ENCODE results near the gene ARMH3. TPM values are rescaled to one million over a fixed set of nuclear protein-coding genes. Genes with fewer than 3 reads are reported as not detected.

The ARMH3 gene
- total and polyA plus RNA-seq, 4 donors = 14.7 to 23.7 (median 20.6) TPM

- H3K36me3 ChIP-seq (ENCODE audit: control insufficient read depth in 4 of 4, insufficient read depth in 4 of 4, low read length in 4 of 4) = peaks cover 0 to 22% (median 17%) of the 10 kb centered on the region in 4 donors
- DNase-seq (no peak), ATAC-seq (ENCODE audit: insufficient read depth, low FRiP score) (no peak)
- peaks cover 0 to 14% (median 0%) of the 10 kb centered on the region in 5 donors for H3K4me1 ChIP-seq (ENCODE audit: control insufficient read depth in 5 of 5, insufficient read depth in 5 of 5, low read length in 5 of 5)
- H3K9me3 ChIP-seq (ENCODE audit: control insufficient read depth in 4 of 4, insufficient read depth in 3 of 4, low read length in 3 of 4) = no peaks in the 10 kb centered on the region
- no peak for TF ChIP-seq CTCF (IDR thresholded peaks at IDR 0.05; ENCODE audit: control extremely low read depth, extremely low read depth)
- H3K27ac ChIP-seq (ENCODE audit: low read depth in 1 of 2, low read length in 1 of 2) = no peak overlapping the region
- H3K27me3 ChIP-seq (ENCODE audit: control insufficient read depth in 3 of 3, insufficient read depth in 3 of 3, low read length in 2 of 3) = no peaks in the 10 kb centered on the region
- H3K9ac ChIP-seq (ENCODE audit: insufficient read depth in 1 of 2, low read length in 2 of 2) = no peak overlapping the region
- 98 to 100% methylated on average over 1 of the region's 1 CpG for WGBS, 2 donors
- H3K4me3 ChIP-seq = no peak overlapping the region
Observed at GRCh38 chr10:101956898-101957297, 99.1 kb downstream of the ARMH3 start.

- H3K4me1 ChIP-seq (ENCODE audit: control insufficient read depth in 5 of 5, insufficient read depth in 5 of 5, low read length in 5 of 5) = peaks cover 0 to 14% (median 0%) of the 10 kb centered on the region in 5 donors
- ATAC-seq (ENCODE audit: insufficient read depth, low FRiP score) = no peak
Observed at GRCh38 chr10:101956117-101956516, 99.9 kb downstream of the ARMH3 start.

DNA sequence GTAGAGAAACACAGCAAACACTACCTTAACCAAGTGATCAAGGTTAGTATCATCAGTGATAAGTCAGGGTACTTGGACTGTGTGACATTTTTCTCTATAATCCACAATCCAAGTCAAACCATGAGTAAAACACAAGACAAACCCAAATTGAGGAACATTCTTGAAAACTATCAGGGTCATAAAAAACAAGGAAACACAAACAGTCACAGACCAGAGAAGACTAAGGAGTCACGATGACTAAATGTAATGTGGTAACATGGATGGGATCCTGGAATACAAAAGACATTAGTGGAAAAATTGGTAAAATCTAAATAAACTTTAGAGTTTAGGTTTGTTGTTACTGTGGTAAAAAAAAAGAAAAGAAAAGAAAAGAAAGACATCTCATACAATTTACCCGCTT, 103.8 kb downstream of the ARMH3 start:
- Histone ChIP-seq H3K4me1 (ENCODE audit: control insufficient read depth in 5 of 5, insufficient read depth in 5 of 5, low read length in 5 of 5) (peaks cover 0 to 4% (median 0%) of the 10 kb centered on the region in 5 donors), H3K9ac (ENCODE audit: insufficient read depth in 1 of 2, low read length in 2 of 2) (no peak overlapping the region), H3K36me3 (ENCODE audit: control insufficient read depth in 4 of 4, insufficient read depth in 4 of 4, low read length in 4 of 4) (peaks cover 0 to 27% (median 24%) of the 10 kb centered on the region in 4 donors), H3K27me3 (ENCODE audit: control insufficient read depth in 3 of 3, insufficient read depth in 3 of 3, low read length in 2 of 3) (no peaks in the 10 kb centered on the region), H3K27ac (ENCODE audit: low read depth in 1 of 2, low read length in 1 of 2) (no peak overlapping the region), H3K9me3 (ENCODE audit: control insufficient read depth in 4 of 4, insufficient read depth in 3 of 4, low read length in 3 of 4) (peaks cover 0 to 3% (median 1%) of the 10 kb centered on the region in 4 donors), H3K4me3 (no peak overlapping the region)
- TF ChIP-seq CTCF (IDR thresholded peaks at IDR 0.05; ENCODE audit: control extremely low read depth, extremely low read depth) = no peak
- WGBS, 2 donors = 79 to 92% methylated on average over 2 of the region's 2 CpGs
- no peak for ATAC-seq (ENCODE audit: insufficient read depth, low FRiP score)
- DNase-seq = no peak

More at GRCh38 chr10:101956117-101956516, 99.9 kb downstream of the ARMH3 start:
- Histone ChIP-seq H3K9me3 (ENCODE audit: control insufficient read depth in 4 of 4, insufficient read depth in 3 of 4, low read length in 3 of 4) (peaks cover 0 to 2% (median 0%) of the 10 kb centered on the region in 4 donors), H3K27me3 (ENCODE audit: control insufficient read depth in 3 of 3, insufficient read depth in 3 of 3, low read length in 2 of 3) (no peaks in the 10 kb centered on the region), H3K9ac (ENCODE audit: insufficient read depth in 1 of 2, low read length in 2 of 2) (no peak overlapping the region), H3K4me3 (no peak overlapping the region), H3K27ac (ENCODE audit: low read depth in 1 of 2, low read length in 1 of 2) (no peak overlapping the region), H3K36me3 (ENCODE audit: control insufficient read depth in 4 of 4, insufficient read depth in 4 of 4, low read length in 4 of 4) (peaks cover 0 to 22% (median 17%) of the 10 kb centered on the region in 4 donors)
- 95 to 97% methylated on average over 1 of the region's 1 CpG for WGBS, 2 donors
- DNase-seq = no peak
- no peak for TF ChIP-seq CTCF (IDR thresholded peaks at IDR 0.05; ENCODE audit: control extremely low read depth, extremely low read depth)

- Histone ChIP-seq H3K4me1 (ENCODE audit: control insufficient read depth in 5 of 5, insufficient read depth in 5 of 5, low read length in 5 of 5) (peaks cover 0 to 4% (median 0%) of the 10 kb centered on the region in 5 donors), H3K4me3 (no peak overlapping the region), H3K36me3 (ENCODE audit: control insufficient read depth in 4 of 4, insufficient read depth in 4 of 4, low read length in 4 of 4) (peaks cover 0 to 26% (median 23%) of the 10 kb centered on the region in 4 donors), H3K9ac (ENCODE audit: insufficient read depth in 1 of 2, low read length in 2 of 2) (no peak overlapping the region), H3K9me3 (ENCODE audit: control insufficient read depth in 4 of 4, insufficient read depth in 3 of 4, low read length in 3 of 4) (peaks cover 0 to 3% (median 1%) of the 10 kb centered on the region in 4 donors), H3K27ac (ENCODE audit: low read depth in 1 of 2, low read length in 1 of 2) (no peak overlapping the region), H3K27me3 (ENCODE audit: control insufficient read depth in 3 of 3, insufficient read depth in 3 of 3, low read length in 2 of 3) (no peaks in the 10 kb centered on the region)
- ATAC-seq (ENCODE audit: insufficient read depth, low FRiP score) (no peak), DNase-seq (no peak)
- no peak for TF ChIP-seq CTCF (IDR thresholded peaks at IDR 0.05; ENCODE audit: control extremely low read depth, extremely low read depth)
Observed at GRCh38 chr10:101950213-101950612, 105.8 kb downstream of the ARMH3 start.

Measured in lung (tissue), 12 donors.